GM12892 (cell line): ENCODE results near the gene RNF144A.

Experiments
- POLR2AphosphoS5 ChIP-seq: IDR thresholded peaks from 2 replicates; pipeline ENCODE4 v1.6.1; 2011; ENCODE audit warnings: low read depth, low read length, control low read depth
- TAF1 ChIP-seq: IDR thresholded peaks from 2 replicates; pipeline ENCODE4 v1.6.1; 2011; ENCODE audit warnings: low read depth, mild to moderate bottlenecking, control low read depth, low read length, borderline replicate concordance

- no peak for TF ChIP-seq POLR2AphosphoS5
- TF ChIP-seq TAF1, result no peak
These were observed 5.0 kb downstream of the RNF144A start for GRCh38 chr2:6922201-6922656.
